Astrocyte (in vitro differentiated cells and primary cell): Measurements from ENCODE around the gene DNAAF1.

ENCODE experiments used
- CTCF ChIP-seq: IDR thresholded peaks from 2 replicates; pipeline ENCODE4 v1.5.1; 2011; ENCODE audit warnings: low read depth, mild to moderate bottlenecking, inconsistent platforms, low read length, moderate library complexity; ENCODE audit not compliant: insufficient read depth
- EZH2 ChIP-seq: IDR thresholded peaks from 2 replicates; pipeline ENCODE4 v1.6.1; 2012; ENCODE audit warnings: mild to moderate bottlenecking, low read length, inconsistent platforms; ENCODE audit not compliant: insufficient read depth

- TF ChIP-seq CTCF (no peak), EZH2 (no peak)
Observed at GRCh38 chr16:84159007-84159406, 13.9 kb downstream of the DNAAF1 start.
